Liver (tissue), 9 donors: Measurements from ENCODE around the gene IGF2BP3. TPM values are rescaled to one million over a fixed set of nuclear protein-coding genes. Genes with fewer than 3 reads are reported as not detected.

ENCODE experiments used
- DNase-seq: peaks from one replicate; pipeline ENCODE4 v3.0.0-alpha.2; 2017; ENCODE audit warnings: low spot score
- H3K27ac ChIP-seq, 2 donors: one replicate each; pipeline ENCODE4 v1.7.0; 2013; ENCODE audit warnings: inconsistent platforms in 2 of 2, low read length in 2 of 2, control low read depth in 1 of 2, low read depth in 1 of 2, mild to moderate bottlenecking in 1 of 2
- H3K27me3 ChIP-seq, 4 donors: one replicate each; pipeline versions ENCODE4 v1.6.1 to v1.7.0; 2013; ENCODE audit warnings: low read length in 3 of 4, inconsistent platforms in 1 of 4, mild to moderate bottlenecking in 1 of 4, moderate library complexity in 1 of 4; ENCODE audit not compliant: control insufficient read depth in 4 of 4, insufficient read depth in 4 of 4
- H3K36me3 ChIP-seq, 4 donors: one replicate each; pipeline versions ENCODE4 v1.6.1 to v1.7.0; 2013; ENCODE audit warnings: low read length in 3 of 4, mild to moderate bottlenecking in 3 of 4, low read depth in 1 of 4, moderate library complexity in 1 of 4; ENCODE audit not compliant: control insufficient read depth in 4 of 4, insufficient read depth in 3 of 4
- H3K4me1 ChIP-seq, 4 donors: one replicate each; pipeline versions ENCODE4 v1.6.1 to v1.7.0; 2013; ENCODE audit warnings: low read length in 3 of 4, mild to moderate bottlenecking in 3 of 4, moderate library complexity in 1 of 4; ENCODE audit not compliant: control insufficient read depth in 4 of 4, insufficient read depth in 4 of 4
- H3K4me3 ChIP-seq, 3 donors: one replicate each; pipeline versions ENCODE4 v1.6.1 to v1.7.0; 2013; ENCODE audit warnings: low read length in 3 of 3, control low read depth in 1 of 3, low read depth in 1 of 3, mild to moderate bottlenecking in 1 of 3
- H3K9ac ChIP-seq, 2 donors: one replicate each; pipeline ENCODE4 v1.7.0; 2013; ENCODE audit warnings: low read length in 2 of 2, mild to moderate bottlenecking in 2 of 2, moderate library complexity in 2 of 2, control low read depth in 1 of 2, low read depth in 1 of 2
- H3K9me3 ChIP-seq, 4 donors: one replicate each; pipeline versions ENCODE4 v1.6.1 to v1.7.0; 2013; ENCODE audit warnings: low read length in 3 of 4; ENCODE audit not compliant: control insufficient read depth in 4 of 4
- EGR1 ChIP-seq, 2 donors: IDR thresholded peaks; 2 replicates each; pipeline ENCODE4 v1.6.1; 2016 to 2018; ENCODE audit warnings: antibody characterized with exemption in 2 of 2, low read depth in 2 of 2
- GABPA ChIP-seq, 2 donors: IDR thresholded peaks in 1 of 2; conservative IDR thresholded peaks in 1 of 2; 2 replicates each; pipeline ENCODE4 v1.6.1; 2016; ENCODE audit warnings: antibody characterized with exemption in 2 of 2, mild to moderate bottlenecking in 1 of 2, moderate library complexity in 1 of 2
- HNF4A ChIP-seq, 2 donors: conservative IDR thresholded peaks; 2 replicates each; pipeline ENCODE4 v1.6.1; 2016; ENCODE audit warnings: antibody characterized with exemption in 2 of 2, mild to moderate bottlenecking in 2 of 2
- HNF4G ChIP-seq: IDR thresholded peaks from 2 replicates; pipeline ENCODE4 v1.6.1; 2016; ENCODE audit warnings: antibody characterized with exemption
- JUND ChIP-seq, 2 donors: IDR thresholded peaks; 2 replicates each; pipeline ENCODE4 v1.6.1; 2016; ENCODE audit warnings: antibody characterized with exemption in 2 of 2
- MAX ChIP-seq: IDR thresholded peaks from 2 replicates; pipeline ENCODE4 v1.6.1; 2016; ENCODE audit warnings: antibody characterized with exemption
- NR2F2 ChIP-seq: IDR thresholded peaks from 2 replicates; pipeline ENCODE4 v1.6.1; 2016; ENCODE audit warnings: antibody characterized with exemption
- RAD21 ChIP-seq, 2 donors: IDR thresholded peaks; 2 replicates each; pipeline ENCODE4 v1.6.1; 2016; ENCODE audit warnings: antibody characterized with exemption in 2 of 2, mild to moderate bottlenecking in 2 of 2
- RXRA ChIP-seq, 2 donors: IDR thresholded peaks; 2 replicates each; pipeline ENCODE4 v1.6.1; 2017 to 2018; ENCODE audit warnings: antibody characterized with exemption in 2 of 2, mild to moderate bottlenecking in 1 of 2
- SP1 ChIP-seq: IDR thresholded peaks from 2 replicates; pipeline ENCODE4 v1.6.1; 2018; ENCODE audit warnings: antibody characterized with exemption, mild to moderate bottlenecking
- TAF1 ChIP-seq: conservative IDR thresholded peaks from 2 replicates; pipeline ENCODE4 v1.6.1; 2016; ENCODE audit warnings: antibody characterized with exemption, mild to moderate bottlenecking
- YY1 ChIP-seq: IDR thresholded peaks from 2 replicates; pipeline ENCODE4 v1.6.1; 2016; ENCODE audit warnings: antibody characterized with exemption, mild to moderate bottlenecking
- ZBTB33 ChIP-seq: IDR thresholded peaks from 2 replicates; pipeline ENCODE4 v1.6.1; 2016; ENCODE audit warnings: antibody characterized with exemption
- WGBS: extraction: QIAGEN DNeasy Blood & Tissue Kit; methylation state at CpG from one replicate; pipeline ENCODE4 v1.1.7; 2013; 5-methylcytosine and 5-hydroxymethylcytosine counted together
- polyA plus RNA-seq, 2 donors: library from polyadenylated mRNA; stranded (reverse) in 1 of 2; unstranded in 1 of 2; fragments of 200-250 nt in 1 of 2; fragments of >200 nt in 1 of 2; fragmentation: Nextera tagmentation in 1 of 2; extraction: Ambion mirVana in 1 of 2; gene quantifications; one replicate each; pipeline versions ENCODE4 v1.2.1 to v1.2.3, GENCODE V29; 2013 to 2015
- total RNA-seq, 2 donors: library from RNA; depleted of rRNA; stranded (reverse); fragments of >200 nt; gene quantifications; one replicate each; pipeline ENCODE4 v1.2.3, GENCODE V29; 2014
- TF ChIP-seq, protein P1 (sequence below): IDR thresholded peaks from 2 replicates; pipeline ENCODE4 v1.6.1; 2016; ENCODE audit warnings: antibody characterized with exemption
- donor health status: healthy.
- donor health status: healthy.
- donor health status: healthy.
- donor health status: healthy.
- donor health status: healthy.

The IGF2BP3 gene
- total and polyA plus RNA-seq, 4 donors: 0.17 to 28.4 (median 0.23) TPM; not detected in 1

- TF ChIP-seq, protein P1, sequence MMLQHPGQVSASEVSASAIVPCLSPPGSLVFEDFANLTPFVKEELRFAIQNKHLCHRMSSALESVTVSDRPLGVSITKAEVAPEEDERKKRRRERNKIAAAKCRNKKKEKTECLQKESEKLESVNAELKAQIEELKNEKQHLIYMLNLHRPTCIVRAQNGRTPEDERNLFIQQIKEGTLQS: no peak
- no peak for TF ChIP-seq GABPA (IDR thresholded peaks at IDR 0.05 in 1 of 2, conservative IDR thresholded peaks at IDR 0.05 in 1 of 2)
- TF ChIP-seq ZBTB33: no peak
- no peak for TF ChIP-seq RAD21 (IDR thresholded peaks at IDR 0.05)
Observed at GRCh38 chr7:23472046-23472445, 1.8 kb upstream of the IGF2BP3 start (continued).

GRCh38 chr7:23471106-23471859 is 992 bp upstream of the IGF2BP3 start:
- Histone ChIP-seq H3K27me3 (peaks cover 14 to 45% (median 28%) of the 10 kb centered on the region in 4 donors), H3K9ac (no peak overlapping the region), H3K27ac (no peak overlapping the region), H3K9me3 (peaks cover 0 to 4% (median under 1%) of the 10 kb centered on the region in 4 donors), H3K36me3 (no peaks in the 10 kb centered on the region), H3K4me1 (peaks cover 17 to 36% (median 34%) of the 10 kb centered on the region in 4 donors), H3K4me3 (peak overlapping the region in 1 of 3 donors; percentile 32)
- 6% methylated on average over 44 of the region's 44 CpGs for WGBS
- DNase-seq: peak; percentile 87
- TF ChIP-seq RXRA (IDR thresholded peaks at IDR 0.05): no peak
- TF ChIP-seq, protein P1: no peak
- TF ChIP-seq TAF1: no peak
- TF ChIP-seq HNF4A (conservative IDR thresholded peaks at IDR 0.05): no peak
- TF ChIP-seq EGR1 (IDR thresholded peaks at IDR 0.05; ENCODE audit: low read depth in 2 of 2): no peak
- no peak for TF ChIP-seq SP1
- TF ChIP-seq GABPA (IDR thresholded peaks at IDR 0.05 in 1 of 2, conservative IDR thresholded peaks at IDR 0.05 in 1 of 2): no peak
- no peak for TF ChIP-seq NR2F2
- TF ChIP-seq YY1: no peak

DNA sequence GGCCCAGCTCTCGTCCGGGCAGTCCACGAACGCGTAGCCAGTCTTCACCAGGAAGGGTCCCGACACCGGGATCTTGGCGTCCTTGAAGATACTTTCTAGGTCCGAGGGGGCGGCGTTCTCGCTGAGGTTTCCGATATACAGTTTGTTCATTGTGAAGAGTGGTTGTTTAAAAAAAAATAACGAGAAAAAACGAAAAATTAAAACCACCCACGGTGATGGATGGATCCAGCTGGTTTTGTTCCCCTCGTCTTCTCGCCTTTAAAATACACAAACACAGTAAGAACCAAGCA is 385 bp downstream of the IGF2BP3 start:
- H3K9me3 ChIP-seq: peaks cover 0 to 4% (median under 1%) of the 10 kb centered on the region in 4 donors
- no peaks in the 10 kb centered on the region for H3K36me3 ChIP-seq
- H3K4me3 ChIP-seq: peak overlapping the region in 1 of 3 donors; percentile 44
- no peak for TF ChIP-seq HNF4G
- no peak for TF ChIP-seq MAX
- TF ChIP-seq, protein P1: no peak
- no peak for TF ChIP-seq TAF1
- no peak for TF ChIP-seq YY1
- no peak for TF ChIP-seq JUND (IDR thresholded peaks at IDR 0.05)
- peaks cover 17 to 36% (median 34%) of the 10 kb centered on the region in 4 donors for H3K4me1 ChIP-seq
- 6% methylated on average over 18 of the region's 18 CpGs for WGBS
- H3K9ac ChIP-seq: no peak overlapping the region
- no peak overlapping the region for H3K27ac ChIP-seq
- DNase-seq: no peak
- peaks cover 14 to 45% (median 28%) of the 10 kb centered on the region in 4 donors for H3K27me3 ChIP-seq
